ENCODE results near the gene MAFF. TPM values are rescaled to one million over a fixed set of nuclear protein-coding genes. Genes with fewer than 3 reads are reported as not detected.

Gene MAFF
- total and polyA plus RNA-seq, 7 experiments from 2014 or later: 1.6 to 72.6 (median 5.1) TPM

- Mint-ChIP-seq H3K4me1 (peaks cover 0 to 14% (median 0%) of the 10 kb centered on the region in 7 donors), H3K9me3 (peaks cover 0 to 4% (median 0%) of the 10 kb centered on the region in 11 donors), H3K27me3 (peaks cover 0 to 26% (median 0%) of the 10 kb centered on the region in 5 donors), H3K36me3 (no peaks in the 10 kb centered on the region), H3K4me3 (no peak overlapping the region), H3K27ac (no peak overlapping the region)
- Histone ChIP-seq H3K4me1 (ENCODE audit: control insufficient read depth in 2 of 2, insufficient read depth in 2 of 2, low read length in 2 of 2) (no peaks in the 10 kb centered on the region), H3K27me3 (ENCODE audit: control insufficient read depth in 2 of 2, insufficient read depth in 2 of 2, low read length in 2 of 2) (no peaks in the 10 kb centered on the region), H3K9me3 (ENCODE audit: control insufficient read depth in 2 of 3, low read length in 3 of 3) (no peaks in the 10 kb centered on the region), H3K27ac (ENCODE audit: low read depth, low read length) (no peak overlapping the region), H3K36me3 (ENCODE audit: control insufficient read depth in 2 of 3, insufficient read depth in 3 of 3, low read length in 3 of 3) (no peaks in the 10 kb centered on the region), H3K4me3 (ENCODE audit: low read length) (no peak overlapping the region)
- ChIA-PET CTCF (interaction anchor here (1.2 kb wide), 1 partner anchor 39 kb away, joined by 4 read pairs; no protein-coding TSS in a partner anchor), POLR2A (interaction anchor here (1.5 to 1.7 kb wide), 2 partner anchors 10 to 15 kb away, joined by 3 to 7 read pairs; partner anchors contain the start of gene MAFF)
- intact Hi-C loops (cut with micrococcal nuclease): no loop called here
- ATAC-seq (no peak), DNase-seq (no peak)
These were observed 10.7 kb upstream of the MAFF start for GRCh38 chr22:38191055-38191454.

- ATAC-seq (no peak), DNase-seq (no peak)
- Histone ChIP-seq H3K9me3 (ENCODE audit: control insufficient read depth in 2 of 3, low read length in 3 of 3) (no peaks in the 10 kb centered on the region), H3K27ac (ENCODE audit: low read depth, low read length) (no peak overlapping the region), H3K27me3 (ENCODE audit: control insufficient read depth in 2 of 2, insufficient read depth in 2 of 2, low read length in 2 of 2) (no peaks in the 10 kb centered on the region), H3K4me3 (ENCODE audit: low read length) (no peak overlapping the region), H3K4me1 (ENCODE audit: control insufficient read depth in 2 of 2, insufficient read depth in 2 of 2, low read length in 2 of 2) (no peaks in the 10 kb centered on the region), H3K36me3 (ENCODE audit: control insufficient read depth in 2 of 3, insufficient read depth in 3 of 3, low read length in 3 of 3) (no peaks in the 10 kb centered on the region)
- CTCF ChIA-PET: no interaction called here
- intact Hi-C loops (cut with micrococcal nuclease): no loop called here
- Mint-ChIP-seq H3K4me1 (peaks cover 0 to 14% (median 0%) of the 10 kb centered on the region in 7 donors), H3K4me3 (no peak overlapping the region), H3K27ac (peak overlapping the region in 1 of 9 donors; percentile 45), H3K27me3 (peaks cover 0 to 20% (median 0%) of the 10 kb centered on the region in 5 donors), H3K36me3 (no peaks in the 10 kb centered on the region), H3K9me3 (peaks cover 0 to 3% (median 0%) of the 10 kb centered on the region in 11 donors)
- POLR2A ChIA-PET: interaction anchor here (0.5 to 1.5 kb wide), 2 partner anchors 9 to 16 kb away, joined by 3 to 4 read pairs; no protein-coding TSS in a partner anchor
These were observed 9.9 kb upstream of the MAFF start for GRCh38 chr22:38191731-38192474.

- no peak for ATAC-seq
- H3K4me3 ChIP-seq (ENCODE audit: low read length): no peak overlapping the region
- peaks cover 0 to 18% (median 0%) of the 10 kb centered on the region in 5 donors for H3K27me3 Mint-ChIP-seq
- CTCF ChIA-PET: no interaction called here
- intact Hi-C loops (cut with micrococcal nuclease): no loop called here
- POLR2A ChIA-PET: interaction anchor here (1.5 kb wide), 1 partner anchor 16 kb away, joined by 3 read pairs; no protein-coding TSS in a partner anchor
- no peak overlapping the region for H3K27ac ChIP-seq (ENCODE audit: low read depth, low read length)
- peaks cover 0 to 3% (median 0%) of the 10 kb centered on the region in 11 donors for H3K9me3 Mint-ChIP-seq
- no peaks in the 10 kb centered on the region for H3K4me1 ChIP-seq (ENCODE audit: control insufficient read depth in 2 of 2, insufficient read depth in 2 of 2, low read length in 2 of 2)
- no peak overlapping the region for H3K4me3 Mint-ChIP-seq
- no peaks in the 10 kb centered on the region for H3K27me3 ChIP-seq (ENCODE audit: control insufficient read depth in 2 of 2, insufficient read depth in 2 of 2, low read length in 2 of 2)
- no peaks in the 10 kb centered on the region for H3K36me3 ChIP-seq (ENCODE audit: control insufficient read depth in 2 of 3, insufficient read depth in 3 of 3, low read length in 3 of 3)
- no peaks in the 10 kb centered on the region for H3K36me3 Mint-ChIP-seq
- DNase-seq: no peak
- H3K4me1 Mint-ChIP-seq: peaks cover 0 to 14% (median 0%) of the 10 kb centered on the region in 7 donors
- peak overlapping the region in 2 of 9 donors; percentile 45 to 60 for H3K27ac Mint-ChIP-seq
- no peaks in the 10 kb centered on the region for H3K9me3 ChIP-seq (ENCODE audit: control insufficient read depth in 2 of 3, low read length in 3 of 3)
These were observed 9.3 kb upstream of the MAFF start for GRCh38 chr22:38192475-38192863.

- Histone ChIP-seq H3K4me3 (ENCODE audit: low read length) (no peak overlapping the region), H3K27me3 (ENCODE audit: control insufficient read depth in 2 of 2, insufficient read depth in 2 of 2, low read length in 2 of 2) (no peaks in the 10 kb centered on the region), H3K9me3 (ENCODE audit: control insufficient read depth in 2 of 3, low read length in 3 of 3) (no peaks in the 10 kb centered on the region), H3K27ac (ENCODE audit: low read depth, low read length) (no peak overlapping the region), H3K4me1 (ENCODE audit: control insufficient read depth in 2 of 2, insufficient read depth in 2 of 2, low read length in 2 of 2) (no peaks in the 10 kb centered on the region), H3K36me3 (ENCODE audit: control insufficient read depth in 2 of 3, insufficient read depth in 3 of 3, low read length in 3 of 3) (no peaks in the 10 kb centered on the region)
- ATAC-seq: peak; percentile 65
- no peak overlapping the region for H3K27ac Mint-ChIP-seq
- no peaks in the 10 kb centered on the region for H3K36me3 Mint-ChIP-seq
- H3K4me1 Mint-ChIP-seq: peaks cover 0 to 14% (median 0%) of the 10 kb centered on the region in 7 donors
- intact Hi-C loops (cut with micrococcal nuclease): no loop called here
- H3K4me3 Mint-ChIP-seq: no peak overlapping the region
- H3K27me3 Mint-ChIP-seq: peaks cover 0 to 16% (median 0%) of the 10 kb centered on the region in 5 donors
- ChIA-PET CTCF (interaction anchor here (0.7 kb wide), 1 partner anchor 14 kb away, joined by 3 read pairs; no protein-coding TSS in a partner anchor), POLR2A (interaction anchor here (0.6 kb wide), 1 partner anchor 1638 kb away, joined by 3 read pairs; no protein-coding TSS in a partner anchor)
- H3K9me3 Mint-ChIP-seq: peaks cover 0 to 3% (median 0%) of the 10 kb centered on the region in 11 donors
- DNase-seq: no peak
These were observed 8.2 kb upstream of the MAFF start for GRCh38 chr22:38193580-38193979.

- ChIA-PET CTCF (no interaction called here), POLR2A (interaction anchor here (1.2 kb wide), 1 partner anchor 12 kb away, joined by 3 read pairs; no protein-coding TSS in a partner anchor)
- no peaks in the 10 kb centered on the region for H3K9me3 ChIP-seq (ENCODE audit: control insufficient read depth in 2 of 3, low read length in 3 of 3)
- no peak overlapping the region for H3K4me3 Mint-ChIP-seq
- peaks cover 0 to 5% (median 0%) of the 10 kb centered on the region in 11 donors for H3K9me3 Mint-ChIP-seq
- peaks cover 5 to 16% of the 10 kb centered on the region in 2 donors for H3K4me1 ChIP-seq (ENCODE audit: control insufficient read depth in 2 of 2, insufficient read depth in 2 of 2, low read length in 2 of 2)
- peaks cover 0 to under 1% (median 0%) of the 10 kb centered on the region in 3 experiments for H3K36me3 ChIP-seq (ENCODE audit: control insufficient read depth in 2 of 3, insufficient read depth in 3 of 3, low read length in 3 of 3)
- intact Hi-C loops (cut with micrococcal nuclease): no loop called here
- H3K27ac ChIP-seq (ENCODE audit: low read depth, low read length): no peak overlapping the region
- ATAC-seq (no peak), DNase-seq (no peak)
- no peak overlapping the region for H3K27ac Mint-ChIP-seq
- no peaks in the 10 kb centered on the region for H3K27me3 ChIP-seq (ENCODE audit: control insufficient read depth in 2 of 2, insufficient read depth in 2 of 2, low read length in 2 of 2)
- H3K36me3 Mint-ChIP-seq: peaks cover 0 to 2% (median 0%) of the 10 kb centered on the region in 5 donors
- peaks cover 0 to 12% (median 0%) of the 10 kb centered on the region in 5 donors for H3K27me3 Mint-ChIP-seq
- peaks cover 8 to 25% (median 12%) of the 10 kb centered on the region in 7 donors for H3K4me1 Mint-ChIP-seq
- H3K4me3 ChIP-seq (ENCODE audit: low read length): no peak overlapping the region
These were observed 4.9 kb upstream of the MAFF start for GRCh38 chr22:38196791-38197419.

GRCh38 chr22:38199826-38200559 is 1.8 kb upstream of the MAFF start:
- Histone ChIP-seq H3K4me1 (ENCODE audit: control insufficient read depth in 2 of 2, insufficient read depth in 2 of 2, low read length in 2 of 2) (peaks cover 5 to 25% of the 10 kb centered on the region in 2 donors), H3K27me3 (ENCODE audit: control insufficient read depth in 2 of 2, insufficient read depth in 2 of 2, low read length in 2 of 2) (no peaks in the 10 kb centered on the region), H3K4me3 (ENCODE audit: low read length) (no peak overlapping the region), H3K27ac (ENCODE audit: low read depth, low read length) (no peak overlapping the region), H3K9me3 (ENCODE audit: control insufficient read depth in 2 of 3, low read length in 3 of 3) (no peaks in the 10 kb centered on the region), H3K36me3 (ENCODE audit: control insufficient read depth in 2 of 3, insufficient read depth in 3 of 3, low read length in 3 of 3) (peaks cover 0 to 3% (median 0%) of the 10 kb centered on the region in 3 experiments)
- POLR2A ChIA-PET: interaction anchor here (0.6 to 0.7 kb wide), 2 partner anchors 57 to 453 kb away, joined by 3 read pairs; no protein-coding TSS in a partner anchor
- Mint-ChIP-seq H3K27me3 (no peaks in the 10 kb centered on the region), H3K36me3 (peaks cover 0 to 2% (median 0%) of the 10 kb centered on the region in 5 donors), H3K4me3 (peak overlapping the region in 2 of 10 donors; percentile 32 to 79), H3K27ac (peak overlapping the region in 3 of 9 donors; percentile 17 to 84 (median 31)), H3K9me3 (peaks cover 0 to 3% (median 0%) of the 10 kb centered on the region in 11 donors), H3K4me1 (peaks cover 10 to 33% (median 26%) of the 10 kb centered on the region in 7 donors)
- intact Hi-C loops (cut with micrococcal nuclease): loop anchor here (5.0 to 10.0 kb wide), 3 partner anchors 85 to 507 kb away; partner anchors contain the start of genes BAIAP2L2 (in 1 of the 2), CSNK1E (in 1 of the 2) and GTPBP1 (in 1 of the 2)
- DNase-seq: no peak
- no peak for ATAC-seq
- CTCF ChIA-PET: no interaction called here

All from naive thymus-derived CD4-positive, alpha-beta T cell (primary cell).